ENCODE data around the gene ANKRD33B. TPM values are rescaled to one million over a fixed set of nuclear protein-coding genes. Genes with fewer than 3 reads are reported as not detected.

Gene ANKRD33B
- total RNA-seq, 2 donors from 2014 or later: 0.61 to 1.8 TPM

Other genes with a start within 250 kb of the ANKRD33B start
- 100 to 1,000 TPM; 153 to 168 TPM for gene MARCHF6, start 210.4 kb upstream of the ANKRD33B start, total RNA-seq
- not detected for gene ROPN1L, start 122.2 kb upstream of the ANKRD33B start, total RNA-seq
- gene DAP, start 197.2 kb downstream of the ANKRD33B start, total RNA-seq: 100 to 1,000 TPM; 125 TPM